ENCODE data around the gene B4GALNT2.
A peak's percentile ranks its signal among the peaks of the same experiment; 100 is the strongest.

B4GALNT2 gene

GRCh38 chr17:49216482-49216881, 83.9 kb downstream of the B4GALNT2 start:
- no peak for DNase-seq

- no peak for DNase-seq
Measured at GRCh38 chr17:49216953-49217650, 84.5 kb downstream of the B4GALNT2 start.

GRCh38 chr17:49217651-49218413, 85.3 kb downstream of the B4GALNT2 start:
- DNase-seq = no peak

GRCh38 chr17:49218941-49219913, 86.7 kb downstream of the B4GALNT2 start:
- DNase-seq = no peak

- DNase-seq = no peak
Measured at GRCh38 chr17:49219987-49220386, 87.4 kb downstream of the B4GALNT2 start.

- no peak for DNase-seq
Measured at GRCh38 chr17:49223168-49223516, 90.6 kb downstream of the B4GALNT2 start.

- peak in 1 of 2 experiments; percentile 57 for DNase-seq
Measured at GRCh38 chr17:49223517-49224197, 91.1 kb downstream of the B4GALNT2 start.

GRCh38 chr17:49224198-49224996, 91.8 kb downstream of the B4GALNT2 start:
- peak in 1 of 2 experiments; percentile 9 for DNase-seq

- DNase-seq = no peak
Measured at GRCh38 chr17:49224997-49225337, 92.4 kb downstream of the B4GALNT2 start.

GRCh38 chr17:49225554-49226236, 93.1 kb downstream of the B4GALNT2 start:
- DNase-seq = no peak
